GM18858 (cell line): ENCODE results near the gene PDE4B.

Source experiments
- ATAC-seq: cut with Tn5 transposase; IDR thresholded peaks from one replicate; pipeline ENCODE4 v1.9.1; 2021; ENCODE audit not compliant: unreplicated experiment

Gene PDE4B

GRCh38 chr1:66351478-66351877, 558.8 kb downstream of the PDE4B start:
- ATAC-seq: no peak

DNA sequence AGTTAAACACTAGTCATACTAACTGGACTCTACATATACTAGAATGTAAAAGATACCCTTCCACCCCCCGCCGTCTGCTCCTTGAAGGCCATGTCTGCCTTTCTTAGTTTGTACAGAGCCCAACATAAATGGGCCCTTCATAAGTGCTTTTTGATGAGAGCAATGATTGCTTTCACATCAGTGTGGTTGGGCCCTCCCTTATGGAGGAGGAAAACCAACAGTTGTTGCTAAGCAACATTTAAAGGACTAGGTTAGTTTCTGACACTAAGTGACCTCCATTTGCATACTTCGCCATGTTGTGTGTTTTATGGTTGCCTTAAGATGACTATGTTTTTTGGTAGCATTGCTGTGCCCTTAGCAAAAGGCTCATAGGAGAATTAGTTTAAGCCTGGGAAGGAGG, 559.2 kb downstream of the PDE4B start:
- ATAC-seq: peak; percentile 33

GRCh38 chr1:66352792-66353191, 560.1 kb downstream of the PDE4B start:
- ATAC-seq: no peak

- no peak for ATAC-seq
These were observed 560.6 kb downstream of the PDE4B start for GRCh38 chr1:66353257-66353656.

- ATAC-seq: no peak
These were observed 561.9 kb downstream of the PDE4B start for GRCh38 chr1:66354311-66355201.

DNA sequence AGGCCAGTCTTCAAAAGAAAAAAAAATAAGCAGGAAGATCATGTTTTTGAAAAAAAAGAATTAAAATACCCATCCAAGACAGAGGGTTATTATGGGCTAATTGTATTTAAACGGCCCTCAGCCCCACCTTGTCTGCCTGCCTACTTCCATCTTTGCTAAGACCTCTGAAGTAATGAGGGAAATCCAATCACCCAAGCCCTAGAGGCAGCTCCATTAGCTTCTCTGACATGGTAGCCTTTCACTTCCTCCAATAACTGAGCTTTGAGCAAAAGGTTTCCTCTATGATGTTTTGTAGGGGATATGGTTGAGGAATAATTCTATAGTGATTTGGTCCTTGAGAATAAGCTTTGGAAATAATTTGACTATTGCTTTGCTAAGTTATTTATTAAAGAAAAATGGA, 563.1 kb downstream of the PDE4B start:
- ATAC-seq: no peak

GRCh38 chr1:66356605-66357004, 563.9 kb downstream of the PDE4B start:
- no peak for ATAC-seq

- no peak for ATAC-seq
These were observed 564.3 kb downstream of the PDE4B start for GRCh38 chr1:66357021-66357420.

DNA sequence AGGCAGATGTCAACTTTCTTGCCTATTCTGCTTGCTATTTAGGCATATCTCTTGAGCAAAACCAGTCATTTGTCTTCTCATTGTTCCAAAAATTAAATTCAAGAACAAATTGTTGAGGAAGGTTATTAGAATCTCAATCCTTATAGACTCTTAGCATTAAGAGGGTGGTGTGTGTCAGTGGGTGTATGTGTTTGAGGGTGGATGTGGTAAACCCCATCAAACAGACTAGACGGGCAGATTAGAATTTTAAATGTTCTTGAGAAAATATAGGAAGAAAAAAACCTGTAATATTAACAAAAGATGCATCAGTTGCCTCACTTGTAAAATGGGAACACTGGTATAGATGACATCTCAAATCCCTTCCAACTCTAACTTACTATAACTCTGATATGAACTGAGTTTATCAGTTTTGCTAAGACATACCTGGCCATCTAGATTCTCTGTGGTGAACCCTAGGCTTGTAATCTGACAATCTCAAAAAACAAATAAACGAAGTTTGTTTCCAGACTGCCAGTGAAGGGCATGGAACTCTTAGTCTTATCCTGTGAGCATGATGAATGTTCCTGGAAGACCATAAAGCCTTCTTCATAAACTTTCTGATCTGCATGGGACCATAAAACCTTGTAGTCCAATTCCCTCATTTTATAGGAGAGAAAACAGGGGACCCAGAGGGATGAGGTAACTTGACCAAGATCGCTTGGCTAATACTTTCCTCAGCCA, 564.9 kb downstream of the PDE4B start:
- no peak for ATAC-seq

GRCh38 chr1:66359269-66359668, 566.6 kb downstream of the PDE4B start:
- ATAC-seq: no peak

GRCh38 chr1:66359815-66360214, 567.1 kb downstream of the PDE4B start:
- no peak for ATAC-seq

- no peak for ATAC-seq
These were observed 567.6 kb downstream of the PDE4B start for GRCh38 chr1:66360285-66360724.

GRCh38 chr1:66364578-66365391, 572.1 kb downstream of the PDE4B start:
- ATAC-seq: peak; percentile 56

DNA sequence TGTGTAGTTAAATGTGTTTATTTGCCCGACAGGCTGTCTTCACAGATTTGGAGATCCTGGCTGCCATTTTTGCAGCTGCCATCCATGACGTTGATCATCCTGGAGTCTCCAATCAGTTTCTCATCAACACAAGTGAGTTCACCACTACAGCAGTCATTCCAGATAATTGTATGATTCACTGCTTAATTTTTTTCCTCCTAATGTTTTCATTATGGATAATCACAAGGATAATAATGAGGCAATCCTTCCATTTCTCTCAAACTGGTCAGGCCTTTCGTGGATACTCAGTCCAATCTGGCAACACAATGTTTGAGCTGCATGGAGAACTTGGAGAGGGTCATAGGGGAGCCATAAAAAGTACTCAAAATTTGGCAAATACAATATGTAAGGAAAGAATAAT, 572.9 kb downstream of the PDE4B start:
- no peak for ATAC-seq

DNA sequence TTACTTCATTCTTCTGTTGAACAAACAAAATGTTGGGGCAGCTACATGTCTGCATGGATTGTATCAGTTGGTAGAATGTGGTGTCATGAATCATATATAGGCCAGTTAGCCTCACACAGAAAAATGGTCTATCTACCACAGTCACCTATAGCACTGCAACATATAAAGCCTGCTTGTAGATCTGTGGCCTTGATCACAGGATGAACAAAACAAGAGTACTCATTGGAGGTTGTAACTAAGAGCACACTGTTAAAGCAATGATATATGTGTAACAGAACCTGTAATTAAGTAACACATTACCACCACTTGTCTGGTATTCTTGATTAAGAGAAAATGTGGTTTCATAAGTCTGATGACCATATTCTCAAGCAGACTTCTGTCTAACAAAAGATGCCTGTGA, 573.9 kb downstream of the PDE4B start:
- no peak for ATAC-seq

DNA sequence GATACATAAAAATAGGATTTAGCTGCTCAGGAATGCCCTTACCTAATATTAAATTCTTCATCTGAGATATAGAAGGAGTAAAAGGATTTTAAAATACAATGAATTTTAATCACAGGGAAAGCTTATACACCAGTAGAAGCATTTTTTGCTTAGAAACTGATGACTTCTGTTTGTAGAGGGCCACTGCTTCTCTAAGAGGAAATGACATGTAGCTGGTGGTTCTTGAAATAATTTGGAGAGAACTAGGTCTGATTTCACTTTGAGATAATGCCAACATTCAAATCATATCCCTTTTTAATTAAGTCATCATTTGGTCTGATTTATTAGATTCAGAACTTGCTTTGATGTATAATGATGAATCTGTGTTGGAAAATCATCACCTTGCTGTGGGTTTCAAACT, 574.7 kb downstream of the PDE4B start:
- no peak for ATAC-seq

- no peak for ATAC-seq
These were observed 575.6 kb downstream of the PDE4B start for GRCh38 chr1:66368261-66368660.

GRCh38 chr1:66370462-66370971, 577.8 kb downstream of the PDE4B start:
- ATAC-seq: no peak

GRCh38 chr1:66371233-66372005, 578.7 kb downstream of the PDE4B start:
- no peak for ATAC-seq

GRCh38 chr1:66372522-66373101, 579.9 kb downstream of the PDE4B start:
- no peak for ATAC-seq
